Uterus (tissue), 4 donors: Measurements from ENCODE around the gene CALML5. TPM values are rescaled to one million over a fixed set of nuclear protein-coding genes. Genes with fewer than 3 reads are reported as not detected.
"Not testable (repeated sequence)": the region's sequence is repeated elsewhere in the genome, so short reads cannot be mapped to it uniquely, and the experiment has no call there.

Experiments used
- DNase-seq, 2 donors: peaks; one replicate each; pipeline ENCODE4 v3.0.0-alpha.2; 2019 to 2020
- H3K27ac ChIP-seq, 2 donors: fragments of 200-600 bp; sonication (generic); 1 replicate in 1 of 2; 2 replicates in 1 of 2; pipeline ENCODE4 v1.5.1; 2016 to 2018
- H3K27me3 ChIP-seq, 2 donors: fragments of 200-600 bp; sonication (generic); one replicate each; pipeline ENCODE4 v1.5.1; 2018 to 2019; ENCODE audit warnings: control low read depth in 1 of 2
- H3K36me3 ChIP-seq, 2 donors: fragments of 200-600 bp; sonication (generic); one replicate each; pipeline ENCODE4 v1.5.1; 2019; ENCODE audit warnings: control low read depth in 1 of 2
- H3K4me1 ChIP-seq, 2 donors: fragments of 200-600 bp; sonication (generic); one replicate each; pipeline ENCODE4 v1.5.1; 2018 to 2019; ENCODE audit warnings: control low read depth in 1 of 2
- H3K4me3 ChIP-seq, 2 donors: fragments of 200-600 bp; sonication (generic); 1 replicate in 1 of 2; 2 replicates in 1 of 2; pipeline ENCODE4 v1.5.1; 2018 to 2019; ENCODE audit warnings: mild to moderate bottlenecking in 1 of 2
- H3K9me3 ChIP-seq, 2 donors: fragments of 200-600 bp; sonication (generic); one replicate each; pipeline ENCODE4 v1.5.1; 2019; ENCODE audit warnings: control low read depth in 1 of 2
- POLR2A ChIP-seq, 2 donors: fragments of 450-650 bp; IDR thresholded peaks; one replicate each; pipeline ENCODE4 v1.6.1; 2016; ENCODE audit warnings: antibody characterized with exemption in 2 of 2, mild to moderate bottlenecking in 1 of 2, moderate library complexity in 1 of 2
- intact Hi-C: fragments of 100-400 bp; cut with DNase I; formaldehyde crosslinking; loops from one replicate; pipeline ENCODE4 v1.15.1; 2023; ENCODE audit warnings: low total_unique reads
- total RNA-seq, 4 donors: library from RNA; depleted of rRNA in 3 of 4; stranded (reverse); fragments of >200 nt in 3 of 4; gene quantifications; one replicate each; pipeline versions ENCODE4 v1.1.0 to v1.2.4, GENCODE V29; 2014 to 2023
- TF ChIP-seq, protein P1 (sequence below), 4 experiments: fragments of 200-600 bp in 2 of 4; fragments of 450-650 bp in 2 of 4; sonication (generic) in 2 of 4; IDR thresholded peaks; one replicate each; pipeline ENCODE4 v1.5.1; 2016 to 2019; ENCODE audit warnings: antibody characterized with exemption in 4 of 4, mild to moderate bottlenecking in 2 of 4, moderate library complexity in 1 of 4
- donor health status: DM: yes; HTN: yes; CAD: no.

The CALML5 gene
- total RNA-seq, 4 donors from 2014 or later: not detected

DNA sequence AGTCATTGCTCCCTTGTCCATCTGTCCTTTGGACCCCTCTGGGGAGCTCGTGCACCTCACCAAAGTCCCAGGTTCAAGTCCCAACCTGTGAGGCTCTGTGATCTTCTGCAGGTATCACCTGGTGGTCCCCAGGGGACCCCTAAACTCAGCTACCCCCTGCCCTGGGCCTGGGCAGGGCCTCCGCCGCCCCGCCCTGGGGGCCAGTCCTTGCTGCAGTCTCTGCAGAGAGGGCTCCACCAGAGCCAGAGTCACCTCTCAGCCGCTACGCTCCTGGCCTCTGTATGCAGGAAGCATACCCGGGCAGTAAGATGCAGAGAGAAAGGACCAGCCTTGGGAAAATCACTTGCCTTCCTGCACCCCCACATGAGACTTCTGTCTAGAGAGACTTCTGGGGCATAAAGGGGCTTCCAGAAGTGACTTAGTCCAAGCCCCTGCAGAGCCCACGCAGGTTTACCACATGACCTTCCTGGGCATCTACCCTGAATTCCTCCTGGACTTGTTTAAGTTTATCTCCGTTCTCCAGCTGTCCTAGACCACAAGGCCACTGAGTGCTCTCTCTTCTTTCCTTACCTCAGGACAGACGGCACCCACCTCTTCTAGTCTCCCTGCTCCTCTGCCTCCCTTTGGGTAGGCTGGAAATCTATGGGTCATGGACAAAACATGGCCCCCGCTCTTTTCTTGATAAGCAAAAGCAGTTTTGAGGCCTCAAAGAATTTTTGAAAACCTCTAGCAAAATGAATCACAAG, 21.2 kb downstream of the CALML5 start:
- Histone ChIP-seq H3K9me3 (no peaks in the 10 kb centered on the region), H3K4me1 (no peaks in the 10 kb centered on the region), H3K27me3 (no peaks in the 10 kb centered on the region), H3K36me3 (no peaks in the 10 kb centered on the region), H3K27ac (no peak overlapping the region), H3K4me3 (no peak overlapping the region)
- intact Hi-C loops: no loop called here
- no peak for DNase-seq
- TF ChIP-seq, protein P1, sequence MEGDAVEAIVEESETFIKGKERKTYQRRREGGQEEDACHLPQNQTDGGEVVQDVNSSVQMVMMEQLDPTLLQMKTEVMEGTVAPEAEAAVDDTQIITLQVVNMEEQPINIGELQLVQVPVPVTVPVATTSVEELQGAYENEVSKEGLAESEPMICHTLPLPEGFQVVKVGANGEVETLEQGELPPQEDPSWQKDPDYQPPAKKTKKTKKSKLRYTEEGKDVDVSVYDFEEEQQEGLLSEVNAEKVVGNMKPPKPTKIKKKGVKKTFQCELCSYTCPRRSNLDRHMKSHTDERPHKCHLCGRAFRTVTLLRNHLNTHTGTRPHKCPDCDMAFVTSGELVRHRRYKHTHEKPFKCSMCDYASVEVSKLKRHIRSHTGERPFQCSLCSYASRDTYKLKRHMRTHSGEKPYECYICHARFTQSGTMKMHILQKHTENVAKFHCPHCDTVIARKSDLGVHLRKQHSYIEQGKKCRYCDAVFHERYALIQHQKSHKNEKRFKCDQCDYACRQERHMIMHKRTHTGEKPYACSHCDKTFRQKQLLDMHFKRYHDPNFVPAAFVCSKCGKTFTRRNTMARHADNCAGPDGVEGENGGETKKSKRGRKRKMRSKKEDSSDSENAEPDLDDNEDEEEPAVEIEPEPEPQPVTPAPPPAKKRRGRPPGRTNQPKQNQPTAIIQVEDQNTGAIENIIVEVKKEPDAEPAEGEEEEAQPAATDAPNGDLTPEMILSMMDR (IDR thresholded peaks at IDR 0.05): no peak
- no peak for TF ChIP-seq POLR2A (IDR thresholded peaks at IDR 0.05)

DNA sequence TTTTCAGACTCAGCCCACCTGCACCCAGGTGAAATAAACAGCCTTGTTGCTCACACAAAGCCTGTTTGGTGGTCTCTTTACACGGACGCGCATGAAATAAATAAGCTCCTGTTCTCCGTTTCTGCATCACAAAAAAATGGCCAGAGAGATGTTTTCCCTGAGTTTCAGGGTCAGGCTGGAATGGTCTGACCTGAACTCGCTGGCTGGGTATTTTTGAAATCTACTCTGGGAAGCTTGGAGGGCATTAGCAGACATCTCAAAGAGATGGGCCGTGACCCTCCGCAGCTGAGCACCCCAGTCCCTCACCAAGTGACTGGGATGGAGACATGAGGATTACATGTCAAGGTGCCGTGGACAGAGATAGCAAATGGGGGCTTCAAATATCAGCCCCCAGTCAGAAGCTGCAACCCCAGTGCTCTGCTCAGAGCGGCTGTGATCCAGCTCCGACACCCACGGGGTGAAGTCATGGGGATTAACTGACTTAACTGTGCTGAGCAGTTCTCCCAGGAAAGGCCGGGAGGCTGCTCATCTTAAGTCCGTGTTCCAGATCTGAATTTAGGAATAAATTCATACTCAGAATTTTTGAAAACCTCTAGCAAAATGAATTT, 22.3 kb downstream of the CALML5 start:
- Histone ChIP-seq H3K36me3 (no peaks in the 10 kb centered on the region), H3K27ac (no peak overlapping the region), H3K27me3 (no peaks in the 10 kb centered on the region), H3K9me3 (no peaks in the 10 kb centered on the region), H3K4me3 (no peak overlapping the region), H3K4me1 (no peaks in the 10 kb centered on the region)
- TF ChIP-seq POLR2A (IDR thresholded peaks at IDR 0.05): no peak
- TF ChIP-seq, protein P1 (IDR thresholded peaks at IDR 0.05): no peak
- intact Hi-C loops: no loop called here
- DNase-seq: no peak

DNA sequence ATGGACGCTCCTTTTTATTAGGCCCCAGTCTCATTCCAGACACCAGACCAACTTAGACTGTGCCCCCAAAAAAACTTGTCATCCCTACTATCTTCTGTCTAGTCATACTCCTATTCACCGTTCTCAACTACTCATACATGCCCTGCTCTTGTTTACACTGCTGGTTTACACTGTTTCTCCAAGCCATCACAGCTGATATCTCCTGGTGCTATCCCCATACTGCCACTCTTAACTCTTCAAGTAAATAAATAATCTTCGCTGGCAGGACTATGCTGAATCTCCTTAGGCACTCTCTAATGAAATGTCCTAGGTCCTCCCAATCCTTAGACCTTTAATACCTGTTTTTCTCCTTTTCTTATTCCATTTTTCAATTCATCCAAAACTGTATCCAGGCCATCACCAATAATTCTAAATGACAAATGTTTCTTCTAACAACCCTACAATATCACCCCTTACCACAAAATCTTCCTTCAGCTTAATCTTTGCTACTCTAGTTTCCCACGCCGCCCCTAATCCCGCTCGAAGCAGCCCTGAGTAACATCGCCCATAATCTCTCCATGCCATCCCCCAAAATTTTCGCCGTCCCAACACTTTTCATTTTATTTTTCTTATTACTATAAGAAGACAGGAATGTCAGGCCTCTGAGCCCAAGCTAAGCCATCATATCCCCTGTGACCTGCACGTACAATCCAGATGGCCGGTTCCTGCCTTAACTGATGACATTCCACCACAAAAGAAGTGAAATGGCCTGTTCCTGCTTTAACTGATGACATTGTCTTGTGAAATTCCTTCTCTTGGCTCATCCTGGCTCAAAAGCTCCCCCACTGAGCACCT, 23.2 kb downstream of the CALML5 start:
- intact Hi-C loops, H3K27me3 ChIP-seq, H3K36me3 ChIP-seq, H3K4me1 ChIP-seq, DNase-seq, H3K4me3 ChIP-seq, H3K27ac ChIP-seq, H3K9me3 ChIP-seq: not testable (repeated sequence)

DNA sequence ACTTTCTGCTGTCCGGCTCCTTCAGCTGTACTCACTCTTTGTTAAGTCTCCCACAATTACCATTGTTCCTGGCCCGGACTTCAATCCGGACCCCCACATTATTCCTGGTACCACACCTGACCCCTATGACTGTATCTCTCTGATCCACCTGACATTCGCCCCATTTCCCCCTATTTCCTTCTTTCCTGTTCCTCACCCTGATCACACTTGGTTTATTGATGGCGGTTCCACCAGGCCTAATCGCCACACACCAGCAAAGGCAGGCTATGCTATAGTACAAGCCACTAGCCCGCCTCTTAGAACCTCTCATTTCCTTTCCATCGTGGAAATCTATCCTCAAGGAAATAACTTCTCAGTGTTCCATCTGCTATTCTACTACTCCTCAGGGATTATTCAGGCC, 24.3 kb downstream of the CALML5 start:
- H3K9me3 ChIP-seq, H3K36me3 ChIP-seq, intact Hi-C loops, H3K4me3 ChIP-seq, H3K27ac ChIP-seq, H3K4me1 ChIP-seq, DNase-seq, H3K27me3 ChIP-seq: not testable (repeated sequence)

DNA sequence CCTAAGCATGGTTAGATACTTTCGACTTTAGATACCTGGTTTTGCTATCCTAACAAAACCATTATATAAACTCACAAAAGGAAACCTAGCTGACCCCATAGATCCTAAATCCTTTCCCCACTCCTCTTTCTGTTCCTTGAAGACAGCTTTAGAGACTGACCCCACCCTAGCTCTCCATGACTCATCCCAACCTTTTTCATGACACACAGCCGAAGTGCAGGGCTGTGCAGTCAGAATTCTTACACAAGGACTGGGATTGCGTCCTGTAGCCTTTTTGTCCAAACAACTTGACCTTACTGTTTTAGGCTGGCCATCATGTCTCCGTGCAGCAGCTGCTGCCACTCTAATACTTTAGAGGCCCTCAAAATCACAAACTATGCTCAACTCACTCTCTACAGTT, 24.7 kb downstream of the CALML5 start:
- intact Hi-C loops, DNase-seq, H3K27ac ChIP-seq: not testable (repeated sequence)

DNA sequence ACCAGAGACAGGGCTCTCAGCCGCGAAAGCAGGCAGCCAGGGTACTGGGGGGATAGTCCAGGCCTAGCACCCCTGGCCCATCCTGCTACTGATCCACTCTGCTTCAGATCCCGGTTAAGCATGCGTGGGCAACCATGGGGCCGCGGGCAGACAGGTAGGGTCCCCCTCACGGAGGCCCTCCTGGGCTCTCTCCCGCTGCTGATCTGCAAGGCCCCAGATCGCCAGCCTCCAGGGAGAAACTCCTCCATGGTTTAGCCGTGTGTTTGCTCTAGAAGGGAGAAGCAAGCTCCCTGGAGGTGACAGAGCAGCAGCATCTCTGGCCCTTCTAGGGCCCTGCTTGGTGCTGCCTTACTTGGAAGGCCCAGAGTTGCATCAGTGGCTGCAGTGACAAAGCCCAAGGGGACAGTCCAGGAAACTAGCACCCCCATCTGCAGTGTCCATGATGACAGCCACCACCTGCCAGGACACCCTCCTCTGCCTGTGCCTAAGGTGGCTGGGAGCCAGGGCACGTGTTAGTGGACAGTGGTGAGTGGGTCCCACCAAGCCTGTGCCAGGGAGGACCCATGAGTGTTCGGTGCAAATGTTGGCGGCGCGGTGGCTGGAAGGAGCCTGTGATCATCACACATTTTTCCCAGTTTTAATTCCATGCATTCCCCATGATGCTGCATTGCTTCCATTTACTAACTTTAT, 29.2 kb downstream of the CALML5 start:
- DNase-seq: no peak
- no peak overlapping the region for H3K27ac ChIP-seq
- peaks cover 0 to 3% of the 10 kb centered on the region in 2 donors for H3K4me1 ChIP-seq
- H3K36me3 ChIP-seq: no peaks in the 10 kb centered on the region
- intact Hi-C loops: no loop called here
- no peaks in the 10 kb centered on the region for H3K27me3 ChIP-seq
- peaks cover 0 to 6% of the 10 kb centered on the region in 2 donors for H3K9me3 ChIP-seq
- H3K4me3 ChIP-seq: no peak overlapping the region
- TF ChIP-seq, protein P1 (IDR thresholded peaks at IDR 0.05): no peak
- no peak for TF ChIP-seq POLR2A (IDR thresholded peaks at IDR 0.05)

More for the DNA sequence above, 24.7 kb downstream of the CALML5 start:
- H3K9me3 ChIP-seq, H3K27me3 ChIP-seq, H3K4me1 ChIP-seq, H3K36me3 ChIP-seq, H3K4me3 ChIP-seq: not testable (repeated sequence)
